Progenitor cell of endocrine pancreas (in vitro differentiated cells): Measurements from ENCODE around the gene DGKZ. TPM values are rescaled to one million over a fixed set of nuclear protein-coding genes. Genes with fewer than 3 reads are reported as not detected.
A peak's percentile ranks its signal among the peaks of the same experiment; 100 is the strongest.
"Not testable (repeated sequence)": the region's sequence is repeated elsewhere in the genome, so short reads cannot be mapped to it uniquely, and the experiment has no call there.

Source experiments
- DNase-seq: peaks from one replicate; pipeline ENCODE4 v3.0.0; 2021; ENCODE audit warnings: low spot score; ENCODE audit not compliant: unreplicated experiment
- H3K27ac Mint-ChIP-seq: 2 replicates; pipeline ENCODE4 v1.8.0; 2021; ENCODE audit warnings: mild to moderate bottlenecking, moderate library complexity, mixed read lengths
- H3K27me3 Mint-ChIP-seq: 2 replicates; pipeline ENCODE4 v1.8.0; 2021; ENCODE audit warnings: mixed read lengths
- H3K36me3 Mint-ChIP-seq: 2 replicates; pipeline ENCODE4 v1.8.0; 2022; ENCODE audit warnings: mixed read lengths; ENCODE audit not compliant: insufficient read depth
- H3K4me1 Mint-ChIP-seq: 2 replicates; pipeline ENCODE4 v1.8.0; 2021; ENCODE audit warnings: low read depth, mixed read lengths
- H3K4me3 Mint-ChIP-seq: 2 replicates; pipeline ENCODE4 v1.8.0; 2021; ENCODE audit warnings: low read depth, mild to moderate bottlenecking, moderate library complexity, mixed read lengths
- H3K9me3 Mint-ChIP-seq: 2 replicates; pipeline ENCODE4 v1.8.0; 2021; ENCODE audit warnings: low read depth, mixed read lengths
- CTCF ChIP-seq: fragments of 200-600 bp; sonication (generic); IDR thresholded peaks from one replicate; pipeline ENCODE4 v1.5.0; 2021; ENCODE audit warnings: antibody characterized with exemption, mild to moderate bottlenecking; ENCODE audit not compliant: unreplicated experiment
- total RNA-seq: library from RNA; stranded (reverse); gene quantifications from 2 replicates; pipeline ENCODE4 v1.2.1, GENCODE V29; 2021

Gene DGKZ
- total RNA-seq, 1 donor from 2014 or later, result 58.3 TPM

GRCh38 chr11:46369458-46370152 lies 22.3 kb downstream of the DGKZ start:
- DNase-seq, result peak; percentile 63
- Mint-ChIP-seq H3K4me3 (no peak overlapping the region), H3K27ac (peak overlapping the region; percentile 67), H3K27me3 (no peaks in the 10 kb centered on the region), H3K9me3 (no peaks in the 10 kb centered on the region), H3K36me3 (peaks cover 4% of the 10 kb centered on the region), H3K4me1 (peaks cover 5% of the 10 kb centered on the region)
- TF ChIP-seq CTCF, result peak; percentile 86

- peaks cover 5% of the 10 kb centered on the region for H3K4me1 Mint-ChIP-seq
- no peak overlapping the region for H3K27ac Mint-ChIP-seq
- no peak overlapping the region for H3K4me3 Mint-ChIP-seq
- no peak for DNase-seq
- no peak for TF ChIP-seq CTCF
- no peaks in the 10 kb centered on the region for H3K27me3 Mint-ChIP-seq
- peaks cover 6% of the 10 kb centered on the region for H3K36me3 Mint-ChIP-seq
- H3K9me3 Mint-ChIP-seq, result no peaks in the 10 kb centered on the region
Observed at GRCh38 chr11:46370253-46370652, 23.0 kb downstream of the DGKZ start.

GRCh38 chr11:46371262-46371661 lies 24.0 kb downstream of the DGKZ start:
- DNase-seq, H3K27me3 Mint-ChIP-seq, H3K4me3 Mint-ChIP-seq: not testable (repeated sequence)

GRCh38 chr11:46372086-46372485 lies 24.8 kb downstream of the DGKZ start:
- Mint-ChIP-seq H3K36me3 (peaks cover 7% of the 10 kb centered on the region), H3K4me3 (no peak overlapping the region), H3K27ac (no peak overlapping the region), H3K27me3 (no peaks in the 10 kb centered on the region), H3K4me1 (peaks cover 3% of the 10 kb centered on the region), H3K9me3 (no peaks in the 10 kb centered on the region)
- no peak for TF ChIP-seq CTCF
- DNase-seq, result no peak

More at GRCh38 chr11:46371262-46371661, 24.0 kb downstream of the DGKZ start:
- not testable (repeated sequence) for H3K4me1 Mint-ChIP-seq, H3K9me3 Mint-ChIP-seq, H3K36me3 Mint-ChIP-seq, H3K27ac Mint-ChIP-seq

GRCh38 chr11:46372501-46372900 lies 25.2 kb downstream of the DGKZ start:
- not testable (repeated sequence) for H3K9me3 Mint-ChIP-seq, H3K36me3 Mint-ChIP-seq, H3K27me3 Mint-ChIP-seq, H3K4me1 Mint-ChIP-seq, H3K4me3 Mint-ChIP-seq, DNase-seq, H3K27ac Mint-ChIP-seq

GRCh38 chr11:46373787-46374740 lies 26.8 kb downstream of the DGKZ start:
- TF ChIP-seq CTCF, result no peak
- H3K36me3 Mint-ChIP-seq, result peaks cover 12% of the 10 kb centered on the region
- no peak overlapping the region for H3K4me3 Mint-ChIP-seq
- no peak for DNase-seq
- no peaks in the 10 kb centered on the region for H3K9me3 Mint-ChIP-seq
- H3K27me3 Mint-ChIP-seq, result no peaks in the 10 kb centered on the region
- peaks cover under 1% of the 10 kb centered on the region for H3K4me1 Mint-ChIP-seq
- H3K27ac Mint-ChIP-seq, result no peak overlapping the region
